Ishikawa (cell line): Measurements from ENCODE around the gene SLC38A10.

ENCODE experiments used
- CEBPB ChIP-seq: IDR thresholded peaks from 2 replicates; pipeline ENCODE4 v1.6.1; 2012
- CREB1 ChIP-seq: IDR thresholded peaks from 2 replicates; pipeline ENCODE4 v1.6.1; 2012; ENCODE audit warnings: low read depth
- EGR1 ChIP-seq: IDR thresholded peaks from 2 replicates; pipeline ENCODE4 v1.6.1; 2012
- EP300 ChIP-seq: IDR thresholded peaks from 2 replicates; pipeline ENCODE4 v1.6.1; 2012; ENCODE audit warnings: borderline replicate concordance
- FOXM1 ChIP-seq: IDR thresholded peaks from 2 replicates; pipeline ENCODE4 v1.6.1; 2012; ENCODE audit warnings: low read depth, borderline replicate concordance
- NFIC ChIP-seq: IDR thresholded peaks from 2 replicates; pipeline ENCODE4 v1.6.1; 2012
- RAD21 ChIP-seq: IDR thresholded peaks from 2 replicates; pipeline ENCODE4 v1.6.1; 2012; ENCODE audit warnings: low read depth
- REST ChIP-seq: IDR thresholded peaks from 2 replicates; pipeline ENCODE4 v1.6.1; 2012; ENCODE audit warnings: low read depth, mild to moderate bottlenecking
- TAF1 ChIP-seq: IDR thresholded peaks from 2 replicates; pipeline ENCODE4 v1.6.1; 2012; ENCODE audit warnings: low read depth, mild to moderate bottlenecking
- TCF12 ChIP-seq: IDR thresholded peaks from 2 replicates; pipeline ENCODE4 v1.6.1; 2012; ENCODE audit warnings: low read depth
- TEAD4 ChIP-seq: IDR thresholded peaks from 2 replicates; pipeline ENCODE4 v1.6.1; 2012
- USF1 ChIP-seq: IDR thresholded peaks from 2 replicates; pipeline ENCODE4 v1.6.1; 2012
- YY1 ChIP-seq: IDR thresholded peaks from 2 replicates; pipeline ENCODE4 v1.6.1; 2012; ENCODE audit warnings: low read depth
- ZBTB7A ChIP-seq: IDR thresholded peaks from 2 replicates; pipeline ENCODE4 v1.6.1; 2012; ENCODE audit warnings: low read depth
- TF ChIP-seq, protein P1 (sequence below): IDR thresholded peaks from 2 replicates; pipeline ENCODE4 v1.6.1; 2012

SLC38A10 gene

DNA sequence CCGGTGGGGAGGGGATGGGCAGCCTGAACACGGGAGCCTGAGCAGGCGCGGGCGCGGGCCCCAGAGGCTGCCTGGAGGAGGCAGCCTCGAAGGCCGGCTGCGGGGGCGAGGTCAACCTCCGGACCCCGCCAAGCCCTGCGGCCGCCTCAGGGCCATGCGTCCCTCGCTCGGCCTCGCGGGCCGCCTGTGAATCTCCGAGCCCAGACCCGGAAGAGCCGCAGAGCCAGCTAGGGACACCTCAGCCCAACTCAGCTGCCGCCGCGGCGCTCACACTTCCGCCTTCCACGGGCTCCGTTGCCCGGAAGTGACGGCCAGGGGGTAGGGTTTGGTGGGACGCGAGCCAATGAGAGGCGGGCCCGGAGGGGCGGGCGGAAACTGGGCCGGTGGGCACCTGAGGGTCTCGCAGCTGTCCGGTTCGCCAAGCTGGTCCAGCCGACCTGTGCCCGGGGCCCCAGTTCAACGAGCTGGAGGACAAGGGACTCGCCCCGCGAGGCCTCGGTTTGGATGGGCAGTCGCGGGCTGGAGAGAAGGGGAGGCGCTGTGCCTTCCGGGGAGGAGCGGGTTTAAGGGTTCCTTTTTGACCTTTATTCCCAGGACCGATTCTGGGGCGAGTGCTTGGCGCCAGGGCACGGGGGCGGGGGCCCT lies at the start of gene SLC38A10:
TSS of gene SLC38A10 (minus strand) at position 277 of the 645 bp plus-strand sequence. CDS start 386 bp downstream, outside the sequence.
- TF ChIP-seq CEBPB (no peak), NFIC (peak; percentile 75), ZBTB7A (peak; percentile 99), YY1 (0 out of 2 replicates have a peak, but pooled peaks have one; percentile 47), EGR1 (0 out of 2 replicates have a peak, but pooled peaks have one; percentile 50), REST (no peak), RAD21 (no peak), TCF12 (no peak; the same call in 1 of the 2 replicates), FOXM1 (no peak), TEAD4 (peak; percentile 8; the same call in 1 of the 2 replicates), TAF1 (peak; percentile 86), CREB1 (peak; percentile 79), EP300 (no peak), USF1 (0 out of 2 replicates have a peak, but pooled peaks have one; percentile 11)
- TF ChIP-seq, protein P1, sequence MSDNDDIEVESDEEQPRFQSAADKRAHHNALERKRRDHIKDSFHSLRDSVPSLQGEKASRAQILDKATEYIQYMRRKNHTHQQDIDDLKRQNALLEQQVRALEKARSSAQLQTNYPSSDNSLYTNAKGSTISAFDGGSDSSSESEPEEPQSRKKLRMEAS = peak; percentile 41; the same call in 1 of the 2 replicates

DNA sequence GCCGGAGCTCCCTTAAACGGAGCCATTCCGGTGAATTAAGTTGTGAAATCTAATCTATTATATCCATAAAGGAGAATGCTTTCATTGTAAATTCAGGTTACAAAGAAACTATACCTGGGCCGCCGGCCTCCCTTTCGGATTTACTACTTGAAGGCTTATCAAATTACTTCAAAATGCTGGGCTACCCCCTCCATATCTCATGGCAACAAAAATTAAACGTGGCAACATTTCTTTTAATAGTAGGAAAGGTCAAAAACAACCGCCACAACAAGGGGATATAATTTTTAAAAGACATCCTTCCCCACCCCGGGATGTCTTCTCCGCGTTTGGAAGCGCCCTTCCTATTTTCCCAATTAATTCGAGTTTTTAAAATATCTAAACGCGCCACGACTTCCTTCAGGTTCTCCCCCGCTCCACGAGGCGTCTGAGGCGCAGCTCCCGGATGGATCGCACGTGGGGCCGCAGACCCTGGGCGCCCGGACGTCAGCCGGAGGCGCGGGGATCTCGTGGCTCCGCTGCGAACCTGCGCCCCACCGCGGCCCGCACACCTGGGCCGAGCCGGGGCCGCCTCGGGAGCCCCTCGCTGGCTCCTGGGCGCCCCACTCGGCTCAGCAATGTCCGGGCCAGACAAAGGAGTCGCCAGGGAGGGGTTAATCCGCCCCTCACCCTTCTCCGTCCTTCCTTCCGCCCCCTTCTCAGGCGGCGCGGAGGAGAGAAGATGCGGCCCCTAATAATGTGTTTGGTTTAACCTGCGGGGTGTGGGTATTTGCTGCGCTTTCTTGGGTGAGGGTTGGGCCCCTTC lies 47.4 kb upstream of the SLC38A10 start:
- TF ChIP-seq, protein P1 = no peak
- no peak for TF ChIP-seq CREB1
- TF ChIP-seq CEBPB = no peak

DNA sequence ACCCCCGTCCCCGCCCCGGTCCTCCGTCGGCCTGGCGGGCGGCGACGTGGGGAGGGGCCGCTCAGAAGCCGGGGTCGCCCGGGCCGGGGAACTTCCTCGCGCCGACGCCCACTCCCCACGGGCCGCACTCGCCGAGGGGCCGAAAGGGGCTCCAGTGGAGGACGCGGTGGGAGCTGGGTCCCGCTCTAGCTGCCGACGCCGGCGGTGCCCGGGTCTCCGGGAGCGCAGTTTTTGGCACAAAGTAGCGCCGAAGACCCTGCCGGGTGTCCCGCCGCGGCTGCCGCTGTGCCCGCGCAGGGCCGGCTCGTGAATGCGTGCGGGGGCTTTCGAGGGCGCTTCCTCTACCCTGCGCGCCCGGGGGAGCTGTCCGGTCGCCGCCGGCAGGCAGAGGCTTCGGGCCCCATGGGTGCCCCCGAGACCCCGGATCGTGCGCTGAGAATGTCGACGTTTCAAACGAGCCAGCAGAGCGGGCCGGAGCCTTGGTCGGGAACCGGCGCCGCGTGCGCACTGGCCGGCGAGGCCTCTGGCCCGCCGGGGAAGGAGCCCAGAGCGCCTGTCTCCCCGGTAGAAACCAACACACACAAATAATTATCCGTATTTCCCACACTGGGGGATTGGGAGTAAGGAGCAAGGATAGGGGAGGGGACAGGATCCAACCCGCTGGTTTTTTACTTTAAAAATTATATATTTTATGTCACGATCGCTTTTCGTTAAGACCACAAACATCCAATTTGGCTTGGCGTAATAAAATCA lies 46.6 kb upstream of the SLC38A10 start:
- TF ChIP-seq USF1 (no peak), REST (no peak), TCF12 (no peak), ZBTB7A (no peak), EGR1 (no peak), YY1 (no peak), NFIC (no peak), CREB1 (no peak), TAF1 (no peak), FOXM1 (no peak), EP300 (no peak), CEBPB (no peak), TEAD4 (no peak), RAD21 (no peak)
- TF ChIP-seq, protein P1 = no peak

DNA sequence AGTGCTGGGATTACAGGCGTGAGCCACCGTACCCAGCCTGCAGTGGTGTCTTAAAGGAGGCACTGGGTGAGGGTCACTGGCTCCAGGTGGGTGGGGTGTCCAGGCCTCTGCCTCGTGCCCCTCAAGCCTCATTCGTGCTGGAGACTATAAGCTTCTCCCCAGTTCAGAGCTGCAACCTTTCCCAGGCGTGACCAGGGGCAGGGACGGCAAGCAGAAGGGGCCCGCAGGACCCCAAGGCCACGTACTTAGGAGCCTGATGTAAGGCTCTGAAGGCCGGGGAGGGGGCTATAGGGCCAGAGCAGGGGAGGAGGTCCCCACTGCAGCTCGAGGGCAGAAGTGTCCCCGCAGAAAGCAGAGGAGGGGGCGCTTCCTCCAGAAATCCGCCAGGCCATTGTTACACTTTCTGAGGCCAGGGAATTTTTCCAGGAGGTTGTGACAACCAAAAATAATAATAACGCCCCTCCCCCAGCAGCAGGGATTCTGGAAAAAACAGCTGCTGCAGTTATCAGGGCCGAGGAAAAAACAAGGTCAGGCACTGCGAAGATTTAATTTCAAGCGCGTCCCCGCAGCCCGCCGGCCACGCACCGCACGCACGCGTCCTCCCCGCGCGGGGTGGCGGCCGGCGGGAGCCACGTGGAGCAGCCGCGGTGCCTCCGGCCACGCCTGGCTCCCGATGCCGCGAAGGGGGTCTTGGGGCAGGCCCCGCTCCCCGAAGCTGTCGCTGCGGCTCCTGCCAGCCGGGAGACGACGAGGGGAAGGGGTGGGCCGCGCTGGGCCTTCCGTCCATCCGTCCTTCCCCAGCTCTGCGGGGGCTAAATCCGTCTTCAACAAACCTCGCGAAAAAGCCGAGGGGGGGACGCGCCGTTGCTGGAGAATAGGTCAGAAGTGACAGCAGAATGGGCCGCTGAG lies 45.8 kb upstream of the SLC38A10 start:
- TF ChIP-seq FOXM1 (no peak), CREB1 (no peak), CEBPB (no peak), RAD21 (no peak)
- TF ChIP-seq, protein P1 = no peak
